ENCODE data around the gene ATP6V1G2.

- TF ChIP-seq EZH2phosphoT487 (IDR thresholded peaks at IDR 0.05) (no peak), CTCF (IDR thresholded peaks at IDR 0.05) (no peak), EZH2 (IDR thresholded peaks at IDR 0.05) (no peak)
Observed at GRCh38 chr6:31545291-31545690, 1.1 kb downstream of the ATP6V1G2 start.

Measured in neural progenitor cell (in vitro differentiated cells).